ENCODE data around the gene FRAS1. TPM values are rescaled to one million over a fixed set of nuclear protein-coding genes. Genes with fewer than 3 reads are reported as not detected.

The FRAS1 gene
- total RNA-seq, 1 experiment from 2014 or later, result 3.4 TPM

DNA sequence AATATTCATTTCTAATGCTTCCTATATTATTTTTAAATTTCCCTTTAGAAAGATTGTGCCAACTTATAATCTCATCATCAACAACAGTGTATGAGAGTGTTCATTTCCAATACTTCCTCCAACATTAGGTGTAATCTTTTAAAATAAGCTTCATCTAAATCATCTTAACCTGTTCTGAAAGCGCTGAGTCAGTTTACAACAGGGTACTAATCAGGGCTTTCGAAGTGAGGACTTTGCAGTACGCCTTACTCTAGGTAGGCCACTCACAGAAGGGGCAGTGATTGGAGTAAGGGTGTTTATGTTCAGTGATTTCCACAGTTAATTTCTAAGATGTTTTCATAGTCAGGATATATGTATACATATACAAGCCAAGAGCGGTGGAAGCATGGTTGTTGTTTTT lies 87.9 kb downstream of the FRAS1 start:
- DNase-seq, result no peak
- POLR2A ChIA-PET (ENCODE audit: unreplicated experiment), result no interaction called here
- CTCF ChIA-PET, result interaction anchor here (0.5 kb wide), 1 partner anchor 85 kb away, joined by 3 read pairs; no protein-coding TSS in a partner anchor

DNA sequence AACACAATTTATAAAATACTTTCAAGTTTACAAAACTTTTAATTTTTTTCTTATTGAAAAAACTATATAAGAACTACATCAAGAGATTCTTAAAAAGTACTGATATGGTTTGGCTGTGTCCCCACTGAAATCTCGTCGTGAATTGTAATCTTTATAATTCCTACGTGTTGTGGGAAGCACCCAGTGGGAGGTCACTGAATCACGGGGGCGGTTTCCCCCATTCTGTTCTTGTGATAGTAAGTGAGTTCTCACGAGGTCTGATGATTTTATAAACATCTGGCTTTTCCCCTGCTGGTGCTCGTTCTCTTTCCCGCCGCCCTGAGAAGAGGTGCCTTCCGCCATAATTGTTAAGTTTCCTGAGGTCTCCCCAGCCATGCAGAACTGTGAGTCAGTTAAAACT lies 88.5 kb downstream of the FRAS1 start:
- ATAC-seq (no peak), DNase-seq (no peak)
- Histone ChIP-seq H3K4me1 (ENCODE audit: insufficient read depth, low read length) (no peaks in the 10 kb centered on the region), H3K9me2 (replicated peaks; ENCODE audit: low read length) (no peaks in the 10 kb centered on the region), H4K20me1 (ENCODE audit: low read length) (no peaks in the 10 kb centered on the region), H3F3A (ENCODE audit: low read length, unreplicated experiment) (no peaks in the 10 kb centered on the region), H3K27me3 (ENCODE audit: low read length) (no peaks in the 10 kb centered on the region), H3K4me3 (ENCODE audit: low read length) (no peak overlapping the region), H3K36me3 (ENCODE audit: low read depth, low read length) (no peaks in the 10 kb centered on the region), H3K79me2 (ENCODE audit: low read length) (no peaks in the 10 kb centered on the region), H2AFZ (ENCODE audit: low read length) (no peak overlapping the region), H3K9me3 (ENCODE audit: low read length) (no peaks in the 10 kb centered on the region), H3K9ac (ENCODE audit: low read length) (no peak overlapping the region), H3K4me2 (ENCODE audit: low read length) (no peak overlapping the region), H3K27ac (ENCODE audit: low read length) (no peak overlapping the region)
- TF ChIP-seq EZH2 (IDR thresholded peaks at IDR 0.05; ENCODE audit: low read length, unreplicated experiment), result no peak
- no peak for TF ChIP-seq EZH2phosphoT487 (IDR thresholded peaks at IDR 0.05; ENCODE audit: borderline replicate concordance, low read length)
- TF ChIP-seq, protein P1, sequence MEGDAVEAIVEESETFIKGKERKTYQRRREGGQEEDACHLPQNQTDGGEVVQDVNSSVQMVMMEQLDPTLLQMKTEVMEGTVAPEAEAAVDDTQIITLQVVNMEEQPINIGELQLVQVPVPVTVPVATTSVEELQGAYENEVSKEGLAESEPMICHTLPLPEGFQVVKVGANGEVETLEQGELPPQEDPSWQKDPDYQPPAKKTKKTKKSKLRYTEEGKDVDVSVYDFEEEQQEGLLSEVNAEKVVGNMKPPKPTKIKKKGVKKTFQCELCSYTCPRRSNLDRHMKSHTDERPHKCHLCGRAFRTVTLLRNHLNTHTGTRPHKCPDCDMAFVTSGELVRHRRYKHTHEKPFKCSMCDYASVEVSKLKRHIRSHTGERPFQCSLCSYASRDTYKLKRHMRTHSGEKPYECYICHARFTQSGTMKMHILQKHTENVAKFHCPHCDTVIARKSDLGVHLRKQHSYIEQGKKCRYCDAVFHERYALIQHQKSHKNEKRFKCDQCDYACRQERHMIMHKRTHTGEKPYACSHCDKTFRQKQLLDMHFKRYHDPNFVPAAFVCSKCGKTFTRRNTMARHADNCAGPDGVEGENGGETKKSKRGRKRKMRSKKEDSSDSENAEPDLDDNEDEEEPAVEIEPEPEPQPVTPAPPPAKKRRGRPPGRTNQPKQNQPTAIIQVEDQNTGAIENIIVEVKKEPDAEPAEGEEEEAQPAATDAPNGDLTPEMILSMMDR (conservative IDR thresholded peaks at IDR 0.05; ENCODE audit: low read depth, low read length), result no peak
- ChIA-PET POLR2A (ENCODE audit: unreplicated experiment) (no interaction called here), CTCF (no interaction called here)
- BruUV-seq (replicated peaks), result no TSS peak
- intact Hi-C loops (cut with micrococcal nuclease), result no loop called here

More for the DNA sequence above, 87.9 kb downstream of the FRAS1 start:
- Histone ChIP-seq H2AFZ (ENCODE audit: low read length) (no peak overlapping the region), H3K27ac (ENCODE audit: low read length) (no peak overlapping the region), H4K20me1 (ENCODE audit: low read length) (no peaks in the 10 kb centered on the region), H3K27me3 (ENCODE audit: low read length) (no peaks in the 10 kb centered on the region), H3K4me3 (ENCODE audit: low read length) (no peak overlapping the region), H3K9me3 (ENCODE audit: low read length) (no peaks in the 10 kb centered on the region), H3K9me2 (replicated peaks; ENCODE audit: low read length) (no peaks in the 10 kb centered on the region), H3K4me1 (ENCODE audit: insufficient read depth, low read length) (no peaks in the 10 kb centered on the region), H3K79me2 (ENCODE audit: low read length) (no peaks in the 10 kb centered on the region), H3K4me2 (ENCODE audit: low read length) (no peak overlapping the region), H3K36me3 (ENCODE audit: low read depth, low read length) (no peaks in the 10 kb centered on the region), H3F3A (ENCODE audit: low read length, unreplicated experiment) (no peaks in the 10 kb centered on the region), H3K9ac (ENCODE audit: low read length) (no peak overlapping the region)
- intact Hi-C loops (cut with micrococcal nuclease), result no loop called here
- BruUV-seq (replicated peaks), result no TSS peak
- ATAC-seq, result no peak
- TF ChIP-seq EZH2phosphoT487 (IDR thresholded peaks at IDR 0.05; ENCODE audit: borderline replicate concordance, low read length) (no peak), EZH2 (IDR thresholded peaks at IDR 0.05; ENCODE audit: low read length, unreplicated experiment) (no peak)
- TF ChIP-seq, protein P1 (conservative IDR thresholded peaks at IDR 0.05; ENCODE audit: low read depth, low read length), result no peak

DNA sequence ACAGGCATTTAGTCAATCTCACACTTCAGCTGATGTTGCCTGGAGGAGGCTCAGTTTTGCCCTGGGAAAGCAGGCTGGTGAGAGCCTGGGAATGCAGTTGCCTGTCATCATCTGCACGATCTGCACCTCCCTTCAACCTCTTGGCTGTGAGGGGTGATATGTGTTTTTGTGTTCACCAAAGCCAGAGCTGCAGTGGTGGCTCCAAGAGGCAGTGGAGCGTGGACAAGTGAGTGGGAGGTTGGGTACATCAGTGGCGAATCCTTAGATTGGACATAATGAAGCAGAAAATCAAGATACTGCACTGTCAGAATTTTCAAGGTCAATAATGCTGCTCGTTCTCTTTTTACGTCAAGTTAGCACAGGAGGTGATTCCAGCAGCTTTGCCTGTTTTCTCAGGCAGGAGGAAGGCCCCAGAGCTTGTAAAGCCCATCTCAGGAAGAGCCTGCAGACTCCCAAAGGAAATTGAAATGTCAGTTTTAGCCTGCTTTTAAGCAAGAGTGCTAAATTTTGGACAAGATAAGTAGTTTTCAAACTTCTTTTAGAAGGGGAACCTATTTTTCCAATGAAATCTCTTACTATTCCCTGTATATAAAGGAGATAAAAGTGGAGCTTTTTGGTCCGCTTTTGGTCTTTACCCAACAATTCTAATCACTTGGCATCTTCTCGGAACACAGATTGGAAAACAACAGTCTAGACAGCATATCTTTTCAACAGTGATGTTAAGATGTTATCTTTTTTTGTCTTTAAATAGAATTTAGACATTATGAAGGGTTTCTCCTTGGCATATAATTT lies 92.8 kb downstream of the FRAS1 start:
- Histone ChIP-seq H3F3A (ENCODE audit: low read length, unreplicated experiment) (no peaks in the 10 kb centered on the region), H2AFZ (ENCODE audit: low read length) (no peak overlapping the region), H3K4me1 (ENCODE audit: insufficient read depth, low read length) (no peaks in the 10 kb centered on the region), H3K36me3 (ENCODE audit: low read depth, low read length) (no peaks in the 10 kb centered on the region), H3K4me3 (ENCODE audit: low read length) (no peak overlapping the region), H3K79me2 (ENCODE audit: low read length) (no peaks in the 10 kb centered on the region), H3K9me2 (replicated peaks; ENCODE audit: low read length) (no peaks in the 10 kb centered on the region), H4K20me1 (ENCODE audit: low read length) (no peaks in the 10 kb centered on the region), H3K9ac (ENCODE audit: low read length) (no peak overlapping the region), H3K4me2 (ENCODE audit: low read length) (no peak overlapping the region), H3K27me3 (ENCODE audit: low read length) (no peaks in the 10 kb centered on the region), H3K27ac (ENCODE audit: low read length) (no peak overlapping the region), H3K9me3 (ENCODE audit: low read length) (no peaks in the 10 kb centered on the region)
- CTCF ChIA-PET, result no interaction called here
- intact Hi-C loops (cut with micrococcal nuclease), result no loop called here
- DNase-seq (no peak), ATAC-seq (no peak)
- BruUV-seq (replicated peaks), result no TSS peak
- POLR2A ChIA-PET (ENCODE audit: unreplicated experiment), result no interaction called here
- TF ChIP-seq EZH2 (IDR thresholded peaks at IDR 0.05; ENCODE audit: low read length, unreplicated experiment), result no peak
- no peak for TF ChIP-seq EZH2phosphoT487 (IDR thresholded peaks at IDR 0.05; ENCODE audit: borderline replicate concordance, low read length)
- TF ChIP-seq, protein P1 (conservative IDR thresholded peaks at IDR 0.05; ENCODE audit: low read depth, low read length), result no peak

All from PC-3 (cell line).